NCI-H2196 (cell line): ENCODE results near the gene CD22.

Source experiments
- DNase-seq: peaks from one replicate; lab custom pipeline; 2025; ENCODE audit not compliant: unreplicated experiment; lab: John Stamatoyannopoulos, UW

Gene CD22

GRCh38 chr19:35381318-35381717 is 52.3 kb downstream of the CD22 start:
- no peak for DNase-seq

GRCh38 chr19:35381926-35382325 is 52.9 kb downstream of the CD22 start:
- DNase-seq = no peak

- no peak for DNase-seq
Measured at GRCh38 chr19:35383536-35383935, 54.5 kb downstream of the CD22 start.

GRCh38 chr19:35388277-35389054 is 59.5 kb downstream of the CD22 start:
- no peak for DNase-seq

- DNase-seq = no peak
Measured at GRCh38 chr19:35389192-35389861, 60.3 kb downstream of the CD22 start.

- DNase-seq = no peak
Measured at GRCh38 chr19:35392742-35393715, 64.0 kb downstream of the CD22 start.

GRCh38 chr19:35395382-35396199 is 66.6 kb downstream of the CD22 start:
- DNase-seq = no peak

GRCh38 chr19:35396240-35396885 is 67.4 kb downstream of the CD22 start:
- DNase-seq = no peak
